Activated CD8-positive, alpha-beta T cell treated with anti-CD3 and anti-CD28 coated beads, Interleukin-2, amount 10 ng/mL, durations not matched to agents 7 days and 5 days (primary cell): Measurements from ENCODE around the gene FMR1. TPM values are rescaled to one million over a fixed set of nuclear protein-coding genes. Genes with fewer than 3 reads are reported as not detected.

Source experiments
- ATAC-seq: fragments of 150-1000 bp; cut with Tn5 transposase; one replicate; pipeline ENCODE4 v1.10.0; 2021; ENCODE audit warnings: moderate library complexity
- CTCF ChIA-PET: fragments of 350-600 bp; sonication (Branson Sonifier 250); formaldehyde crosslinking; loops from one replicate; lab custom pipeline; 2021; ENCODE audit warnings: antibody characterized with exemption; lab: Charles Lee
- POLR2A ChIA-PET: fragments of 350-600 bp; sonication (Branson Sonifier 250); formaldehyde crosslinking; loops from one replicate; lab custom pipeline; 2021; ENCODE audit warnings: antibody characterized with exemption; lab: Charles Lee
- DNase-seq: peaks from one replicate; pipeline ENCODE4 v3.0.0-alpha.2; 2020
- H3K27ac Mint-ChIP-seq: one replicate; pipeline ENCODE4 v1.8.0; 2021; ENCODE audit warnings: mild to moderate bottlenecking, mixed read lengths
- H3K27me3 Mint-ChIP-seq: one replicate; pipeline ENCODE4 v1.8.0; 2021; ENCODE audit warnings: low read depth, mixed read lengths
- H3K36me3 Mint-ChIP-seq: one replicate; pipeline ENCODE4 v1.8.0; 2021; ENCODE audit warnings: low read depth, mixed read lengths
- H3K4me1 Mint-ChIP-seq: one replicate; pipeline ENCODE4 v1.8.0; 2021; ENCODE audit warnings: low read depth, mixed read lengths
- H3K4me3 Mint-ChIP-seq: one replicate; pipeline ENCODE4 v1.8.0; 2021; ENCODE audit warnings: mild to moderate bottlenecking, mixed read lengths
- H3K9me3 Mint-ChIP-seq: one replicate; pipeline ENCODE4 v1.8.0; 2022; ENCODE audit warnings: mixed read lengths; ENCODE audit not compliant: insufficient read depth
- total RNA-seq, 2 experiments: library from RNA; stranded (reverse); gene quantifications; one replicate each; pipeline ENCODE4 v1.2.3, GENCODE V29; 2021

The FMR1 gene
- total RNA-seq, 2 experiments from 2014 or later, result 44.5 to 45.6 TPM

DNA sequence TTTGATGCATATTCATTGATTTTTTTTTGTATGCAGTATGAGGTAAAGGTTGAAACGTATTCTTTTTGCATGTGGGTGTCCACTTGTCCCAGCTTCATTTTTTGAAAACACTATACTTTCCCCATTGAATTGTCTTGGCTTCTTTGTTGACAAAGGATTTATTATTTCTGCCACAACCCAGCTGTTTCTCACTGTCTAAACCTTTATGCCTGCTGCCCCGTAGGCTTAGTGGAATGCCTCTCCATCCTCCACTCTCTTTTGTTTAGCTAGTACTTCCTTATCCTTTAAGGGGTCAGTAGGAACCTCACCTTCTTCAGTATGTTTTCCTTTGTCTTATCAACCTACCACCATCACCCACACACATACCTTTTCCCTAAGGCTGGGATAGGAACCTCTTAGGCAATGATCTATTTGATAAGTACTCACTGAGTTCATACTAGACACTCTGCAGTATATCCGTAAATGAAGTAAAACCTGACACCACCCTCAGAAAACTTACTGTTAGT is 8.5 kb downstream of the FMR1 start:
- peaks cover 36% of the 10 kb centered on the region for H3K4me1 Mint-ChIP-seq
- H3K27me3 Mint-ChIP-seq, result no peaks in the 10 kb centered on the region
- CTCF ChIA-PET, result no interaction called here
- H3K4me3 Mint-ChIP-seq, result no peak overlapping the region
- H3K36me3 Mint-ChIP-seq, result peaks cover 9% of the 10 kb centered on the region
- DNase-seq (no peak), ATAC-seq (no peak)
- no peak overlapping the region for H3K27ac Mint-ChIP-seq
- no peaks in the 10 kb centered on the region for H3K9me3 Mint-ChIP-seq
- POLR2A ChIA-PET, result interaction anchor here (0.9 to 1.3 kb wide), 2 partner anchors 8 to 9 kb away, joined by 3 to 4 read pairs; partner anchors contain the start of gene FMR1

DNA sequence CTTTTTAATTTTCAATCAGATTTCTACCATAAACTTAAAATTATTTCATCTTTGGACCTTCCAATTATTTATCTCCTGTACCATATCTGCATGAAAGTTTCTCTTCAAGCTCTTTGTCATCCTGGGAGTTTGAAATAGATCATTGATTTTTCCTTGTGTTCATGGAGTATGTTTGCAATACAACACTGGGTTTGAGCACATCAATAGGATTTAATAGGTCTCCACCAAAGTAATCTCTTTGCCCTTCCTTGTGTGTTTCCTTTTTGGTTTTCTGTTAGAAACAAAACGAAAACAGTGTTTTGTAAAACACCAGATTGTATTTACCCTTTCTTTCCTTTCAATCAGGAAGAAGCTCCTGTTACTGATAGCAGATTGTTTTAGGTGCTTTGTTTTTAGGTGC is 11.9 kb downstream of the FMR1 start:
- no peaks in the 10 kb centered on the region for H3K9me3 Mint-ChIP-seq
- H3K4me3 Mint-ChIP-seq, result no peak overlapping the region
- POLR2A ChIA-PET, result no interaction called here
- no peak for ATAC-seq
- DNase-seq, result no peak
- CTCF ChIA-PET, result no interaction called here
- H3K36me3 Mint-ChIP-seq, result peaks cover 26% of the 10 kb centered on the region
- H3K27me3 Mint-ChIP-seq, result no peaks in the 10 kb centered on the region
- peaks cover 8% of the 10 kb centered on the region for H3K4me1 Mint-ChIP-seq
- H3K27ac Mint-ChIP-seq, result no peak overlapping the region

DNA sequence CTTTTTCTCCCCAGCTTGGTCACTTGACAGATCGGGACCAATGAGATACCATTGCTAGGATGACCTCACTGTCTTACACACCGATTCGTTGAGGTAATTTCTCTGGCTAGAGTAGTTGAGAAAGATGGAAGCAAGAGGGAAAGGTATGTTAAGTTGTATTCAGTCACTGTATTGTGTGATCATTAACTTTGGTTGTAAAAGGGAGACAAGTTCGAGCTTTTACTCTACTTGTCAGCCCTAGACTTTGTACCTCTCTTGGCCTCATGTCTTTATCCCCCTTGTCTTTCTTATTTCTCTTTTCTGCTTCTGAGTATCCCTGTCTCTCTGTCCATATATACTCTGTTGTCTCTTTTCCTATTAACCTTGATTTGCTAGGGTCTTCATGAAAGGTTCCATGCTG is 15.5 kb downstream of the FMR1 start:
- CTCF ChIA-PET, result no interaction called here
- POLR2A ChIA-PET, result interaction anchor here (0.6 kb wide), 1 partner anchor 16 kb away, joined by 3 read pairs; the partner anchor contains the start of gene FMR1
- no peaks in the 10 kb centered on the region for H3K9me3 Mint-ChIP-seq
- peaks cover 5% of the 10 kb centered on the region for H3K4me1 Mint-ChIP-seq
- H3K27ac Mint-ChIP-seq, result no peak overlapping the region
- H3K27me3 Mint-ChIP-seq, result no peaks in the 10 kb centered on the region
- peaks cover 35% of the 10 kb centered on the region for H3K36me3 Mint-ChIP-seq
- ATAC-seq (no peak), DNase-seq (no peak)
- no peak overlapping the region for H3K4me3 Mint-ChIP-seq

- ChIA-PET CTCF (no interaction called here), POLR2A (interaction anchor here (0.6 kb wide), 1 partner anchor 22 kb away, joined by 3 read pairs; the partner anchor contains the start of gene FMR1)
- DNase-seq (no peak), ATAC-seq (no peak)
- Mint-ChIP-seq H3K36me3 (peaks cover 35% of the 10 kb centered on the region), H3K9me3 (no peaks in the 10 kb centered on the region), H3K27me3 (no peaks in the 10 kb centered on the region), H3K4me3 (no peak overlapping the region), H3K27ac (no peak overlapping the region), H3K4me1 (no peaks in the 10 kb centered on the region)
Observed at GRCh38 chrX:147933815-147934214, 22.1 kb downstream of the FMR1 start.

DNA sequence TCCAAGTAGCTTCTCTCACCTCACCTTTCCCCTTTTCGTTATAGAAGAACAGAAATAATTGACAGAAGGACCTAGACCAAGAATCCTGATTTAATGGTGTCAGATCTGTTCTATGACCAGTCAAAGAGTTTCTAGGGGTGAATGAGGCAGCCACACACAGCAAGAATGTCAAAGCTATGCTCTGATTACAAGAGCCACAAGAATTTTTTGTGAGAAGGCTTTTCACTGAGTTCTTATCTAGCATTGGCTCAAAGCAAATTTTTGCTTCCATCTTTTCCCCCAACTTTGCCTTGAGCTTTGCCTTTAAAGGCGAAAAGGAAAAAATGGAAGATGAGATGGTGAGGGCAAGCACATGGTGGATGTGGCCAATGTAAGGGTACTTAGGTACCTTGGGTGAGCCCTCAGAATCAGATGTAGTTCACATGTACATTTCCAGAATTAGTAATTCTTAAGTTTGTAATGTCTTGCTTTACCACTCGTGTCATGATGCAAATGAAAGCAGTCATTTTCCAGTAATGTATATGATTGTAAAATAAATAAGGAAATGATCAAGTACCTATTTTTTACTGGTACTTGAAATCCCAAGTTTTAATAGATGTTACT is 23.5 kb downstream of the FMR1 start:
- peaks cover 33% of the 10 kb centered on the region for H3K36me3 Mint-ChIP-seq
- POLR2A ChIA-PET, result no interaction called here
- no peak overlapping the region for H3K27ac Mint-ChIP-seq

DNA sequence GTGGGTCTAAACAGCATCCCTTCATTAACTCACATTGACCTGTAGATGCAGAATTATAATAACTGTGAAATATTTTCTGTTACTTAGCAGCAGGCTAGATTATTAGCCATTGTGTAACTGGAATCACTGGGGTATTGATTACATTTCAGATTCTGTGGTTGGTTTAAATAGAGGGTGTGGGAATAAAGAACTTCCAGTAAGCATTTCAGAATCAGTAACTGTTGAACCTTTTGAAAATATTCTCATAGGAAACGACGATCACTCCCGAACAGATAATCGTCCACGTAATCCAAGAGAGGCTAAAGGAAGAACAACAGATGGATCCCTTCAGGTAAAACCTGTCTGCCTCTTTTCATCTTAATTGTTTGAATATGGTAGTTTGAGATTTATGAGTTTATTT is 33.6 kb downstream of the FMR1 start:
- no peak for ATAC-seq
- Mint-ChIP-seq H3K4me1 (no peaks in the 10 kb centered on the region), H3K27me3 (no peaks in the 10 kb centered on the region), H3K27ac (no peak overlapping the region), H3K4me3 (no peak overlapping the region), H3K36me3 (peaks cover 44% of the 10 kb centered on the region), H3K9me3 (no peaks in the 10 kb centered on the region)
- no peak for DNase-seq
- ChIA-PET CTCF (no interaction called here), POLR2A (no interaction called here)

More for the DNA sequence above, 23.5 kb downstream of the FMR1 start:
- CTCF ChIA-PET, result no interaction called here
- Mint-ChIP-seq H3K9me3 (no peaks in the 10 kb centered on the region), H3K4me1 (no peaks in the 10 kb centered on the region), H3K27me3 (no peaks in the 10 kb centered on the region), H3K4me3 (no peak overlapping the region)
- DNase-seq (no peak), ATAC-seq (no peak)

GRCh38 chrX:147948531-147948930 is 36.8 kb downstream of the FMR1 start:
- H3K36me3 Mint-ChIP-seq, result peaks cover 37% of the 10 kb centered on the region
- POLR2A ChIA-PET, result no interaction called here

DNA sequence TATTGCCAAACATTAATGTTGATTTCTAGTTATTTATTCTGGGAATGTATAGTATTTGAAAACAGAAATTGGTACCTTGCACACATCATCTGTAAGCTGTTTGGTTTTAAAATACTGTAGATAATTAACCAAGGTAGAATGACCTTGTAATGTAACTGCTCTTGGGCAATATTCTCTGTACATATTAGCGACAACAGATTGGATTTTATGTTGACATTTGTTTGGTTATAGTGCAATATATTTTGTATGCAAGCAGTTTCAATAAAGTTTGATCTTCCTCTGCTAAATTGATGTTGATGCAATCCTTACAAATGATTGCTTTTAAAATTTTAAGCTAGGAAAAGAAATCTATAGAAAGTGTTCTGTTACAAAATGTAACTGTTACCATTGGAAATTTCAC is 38.6 kb downstream of the FMR1 start:
- H3K27ac Mint-ChIP-seq, result no peak overlapping the region
- no peak for ATAC-seq
- DNase-seq, result no peak
- no peaks in the 10 kb centered on the region for H3K9me3 Mint-ChIP-seq
- ChIA-PET CTCF (no interaction called here), POLR2A (no interaction called here)
- no peak overlapping the region for H3K4me3 Mint-ChIP-seq
- no peaks in the 10 kb centered on the region for H3K4me1 Mint-ChIP-seq
- H3K27me3 Mint-ChIP-seq, result no peaks in the 10 kb centered on the region
- peaks cover 28% of the 10 kb centered on the region for H3K36me3 Mint-ChIP-seq

More at GRCh38 chrX:147948531-147948930, 36.8 kb downstream of the FMR1 start:
- H3K4me3 Mint-ChIP-seq, result no peak overlapping the region
- ATAC-seq (no peak), DNase-seq (no peak)
- H3K4me1 Mint-ChIP-seq, result no peaks in the 10 kb centered on the region
- no peak overlapping the region for H3K27ac Mint-ChIP-seq
- CTCF ChIA-PET, result no interaction called here
- H3K9me3 Mint-ChIP-seq, result no peaks in the 10 kb centered on the region
- H3K27me3 Mint-ChIP-seq, result no peaks in the 10 kb centered on the region

DNA sequence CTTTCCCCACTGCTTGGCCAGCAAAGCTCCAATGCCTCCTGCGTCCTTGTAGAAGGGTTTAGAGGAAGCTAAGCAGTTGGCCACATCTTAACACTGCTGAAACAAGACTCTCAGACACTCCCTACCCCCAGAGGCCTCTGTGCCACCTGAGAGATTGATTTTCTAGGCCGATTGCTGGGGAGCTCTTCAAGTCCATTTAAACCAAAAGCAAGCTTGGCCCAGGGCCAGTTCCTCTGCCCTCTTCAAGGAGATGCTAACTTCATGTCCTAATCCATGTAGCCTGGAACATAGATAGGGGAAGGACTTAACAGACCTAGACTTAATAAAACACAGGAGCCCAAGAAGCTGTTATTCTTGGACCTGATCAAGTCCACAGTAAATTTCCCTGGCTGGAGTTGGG is 42.3 kb downstream of the FMR1 start:
- Mint-ChIP-seq H3K27me3 (no peaks in the 10 kb centered on the region), H3K4me3 (no peak overlapping the region), H3K27ac (no peak overlapping the region), H3K9me3 (no peaks in the 10 kb centered on the region), H3K36me3 (peaks cover 17% of the 10 kb centered on the region), H3K4me1 (no peaks in the 10 kb centered on the region)
- ChIA-PET CTCF (no interaction called here), POLR2A (no interaction called here)
- DNase-seq (no peak), ATAC-seq (no peak)

GRCh38 chrX:147957291-147957690 is 45.6 kb downstream of the FMR1 start:
- H3K4me1 Mint-ChIP-seq, result no peaks in the 10 kb centered on the region
- no peaks in the 10 kb centered on the region for H3K9me3 Mint-ChIP-seq
- ChIA-PET CTCF (no interaction called here), POLR2A (no interaction called here)
- DNase-seq, result no peak
- no peaks in the 10 kb centered on the region for H3K36me3 Mint-ChIP-seq
- H3K27me3 Mint-ChIP-seq, result no peaks in the 10 kb centered on the region
- no peak overlapping the region for H3K4me3 Mint-ChIP-seq
- H3K27ac Mint-ChIP-seq, result no peak overlapping the region
- no peak for ATAC-seq

DNA sequence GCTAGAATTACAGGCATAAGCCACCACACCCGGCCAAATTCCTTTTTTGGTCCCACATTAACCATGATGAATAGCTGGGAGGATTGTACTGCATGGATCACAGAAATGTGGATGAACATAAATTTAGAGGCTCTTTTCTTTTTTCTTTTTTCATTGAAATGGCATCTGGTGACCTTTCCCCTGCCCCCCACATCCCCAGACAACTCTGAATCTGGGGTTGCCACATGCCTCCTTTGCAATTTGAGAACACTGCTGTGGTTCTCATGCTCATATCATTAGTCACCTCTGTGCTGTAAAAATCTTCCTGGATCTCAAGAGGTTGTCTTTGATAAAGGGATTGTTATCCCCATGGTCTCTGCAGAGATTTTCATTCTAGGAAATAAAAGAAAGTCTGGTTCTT is 46.6 kb downstream of the FMR1 start:
- ChIA-PET CTCF (no interaction called here), POLR2A (no interaction called here)
- Mint-ChIP-seq H3K36me3 (no peaks in the 10 kb centered on the region), H3K27ac (no peak overlapping the region), H3K4me1 (no peaks in the 10 kb centered on the region), H3K9me3 (no peaks in the 10 kb centered on the region), H3K27me3 (no peaks in the 10 kb centered on the region), H3K4me3 (no peak overlapping the region)
- ATAC-seq (no peak), DNase-seq (no peak)

DNA sequence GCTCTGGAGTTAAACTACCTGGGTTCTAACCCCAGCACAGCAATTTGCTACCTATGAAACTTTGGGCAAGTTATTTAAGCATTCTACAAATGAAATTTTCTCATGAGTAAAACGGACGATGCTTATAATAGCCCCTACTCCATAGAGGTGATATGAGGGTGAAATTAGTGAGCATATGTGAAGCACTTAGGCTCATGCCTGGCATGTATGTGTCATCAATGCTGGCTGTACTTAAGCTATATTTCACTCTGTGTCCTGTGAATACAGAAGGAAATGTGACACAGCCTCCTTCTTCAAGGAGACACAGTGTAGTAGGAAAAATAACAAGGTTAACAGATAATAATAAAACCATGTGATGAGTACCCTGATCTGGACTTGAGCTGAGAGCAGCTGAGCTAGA is 49.0 kb downstream of the FMR1 start:
- CTCF ChIA-PET, result no interaction called here
- Mint-ChIP-seq H3K9me3 (no peaks in the 10 kb centered on the region), H3K27me3 (no peaks in the 10 kb centered on the region), H3K36me3 (no peaks in the 10 kb centered on the region), H3K4me3 (no peak overlapping the region), H3K4me1 (no peaks in the 10 kb centered on the region), H3K27ac (no peak overlapping the region)
- ATAC-seq (no peak), DNase-seq (no peak)
- POLR2A ChIA-PET, result no interaction called here

GRCh38 chrX:147962476-147962875 is 50.8 kb downstream of the FMR1 start:
- ChIA-PET CTCF (no interaction called here), POLR2A (no interaction called here)
- H3K4me3 Mint-ChIP-seq, result no peak overlapping the region
- no peaks in the 10 kb centered on the region for H3K4me1 Mint-ChIP-seq
- ATAC-seq (no peak), DNase-seq (no peak)
- H3K36me3 Mint-ChIP-seq, result no peaks in the 10 kb centered on the region
- no peaks in the 10 kb centered on the region for H3K9me3 Mint-ChIP-seq
- no peak overlapping the region for H3K27ac Mint-ChIP-seq
- no peaks in the 10 kb centered on the region for H3K27me3 Mint-ChIP-seq
